Fibroblast of the aortic adventitia (primary cell): ENCODE measurements around the gene LIPI. TPM values are rescaled to one million over a fixed set of nuclear protein-coding genes. Genes with fewer than 3 reads are reported as not detected.

Experiments used
- DNase-seq: peaks from one replicate; pipeline ENCODE4 v3.0.0-alpha.2; 2010; ENCODE audit warnings: low read depth
- H3K4me3 ChIP-seq: 2 replicates; pipeline ENCODE4 v1.5.1; 2011; ENCODE audit warnings: low read depth, mild to moderate bottlenecking, control low read depth, low read length, moderate library complexity
- CTCF ChIP-seq: IDR thresholded peaks from 2 replicates; pipeline ENCODE4 v1.5.1; 2011; ENCODE audit warnings: mild to moderate bottlenecking, low read length, control low read depth, inconsistent platforms; ENCODE audit not compliant: insufficient read depth
- total RNA-seq: library from RNA; depleted of rRNA; stranded (reverse); fragments of >200 nt; gene quantifications from 2 replicates; pipeline ENCODE4 v1.2.3, GENCODE V29; 2012; ENCODE audit warnings: low replicate concordance

LIPI gene
- total RNA-seq, 1 donor, result not detected

DNA sequence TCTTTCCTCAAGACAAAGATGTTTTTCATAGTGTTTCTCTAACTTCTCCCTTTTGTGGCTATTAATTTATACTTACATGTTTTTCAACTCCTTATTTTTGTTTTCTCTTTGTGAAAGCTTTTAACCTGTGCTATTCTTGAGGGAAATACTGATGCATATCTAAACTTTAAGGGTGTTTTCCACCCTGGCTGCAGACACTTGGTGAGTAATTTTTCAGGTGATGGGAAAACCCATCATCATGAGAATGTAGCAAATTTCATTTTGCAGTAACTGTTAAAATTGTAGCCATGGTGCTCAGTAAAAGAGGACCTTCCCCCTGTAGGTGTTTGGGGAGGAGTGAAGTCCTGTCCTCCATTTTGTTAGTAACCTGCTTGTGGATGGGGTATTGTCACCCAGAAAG is 124.2 kb downstream of the LIPI start:
- no peak for DNase-seq
- no peak for TF ChIP-seq CTCF
- H3K4me3 ChIP-seq, result no peak overlapping the region

- DNase-seq, result no peak
- no peak for TF ChIP-seq CTCF
- H3K4me3 ChIP-seq, result no peak overlapping the region
These were observed 126.1 kb downstream of the LIPI start for GRCh38 chr21:14084701-14085100.

GRCh38 chr21:14084068-14084501 is 126.7 kb downstream of the LIPI start:
- no peak for TF ChIP-seq CTCF
- no peak for DNase-seq
- H3K4me3 ChIP-seq, result no peak overlapping the region

GRCh38 chr21:14080764-14081096 is 130.0 kb downstream of the LIPI start:
- no peak overlapping the region for H3K4me3 ChIP-seq
- no peak for TF ChIP-seq CTCF
- no peak for DNase-seq

DNA sequence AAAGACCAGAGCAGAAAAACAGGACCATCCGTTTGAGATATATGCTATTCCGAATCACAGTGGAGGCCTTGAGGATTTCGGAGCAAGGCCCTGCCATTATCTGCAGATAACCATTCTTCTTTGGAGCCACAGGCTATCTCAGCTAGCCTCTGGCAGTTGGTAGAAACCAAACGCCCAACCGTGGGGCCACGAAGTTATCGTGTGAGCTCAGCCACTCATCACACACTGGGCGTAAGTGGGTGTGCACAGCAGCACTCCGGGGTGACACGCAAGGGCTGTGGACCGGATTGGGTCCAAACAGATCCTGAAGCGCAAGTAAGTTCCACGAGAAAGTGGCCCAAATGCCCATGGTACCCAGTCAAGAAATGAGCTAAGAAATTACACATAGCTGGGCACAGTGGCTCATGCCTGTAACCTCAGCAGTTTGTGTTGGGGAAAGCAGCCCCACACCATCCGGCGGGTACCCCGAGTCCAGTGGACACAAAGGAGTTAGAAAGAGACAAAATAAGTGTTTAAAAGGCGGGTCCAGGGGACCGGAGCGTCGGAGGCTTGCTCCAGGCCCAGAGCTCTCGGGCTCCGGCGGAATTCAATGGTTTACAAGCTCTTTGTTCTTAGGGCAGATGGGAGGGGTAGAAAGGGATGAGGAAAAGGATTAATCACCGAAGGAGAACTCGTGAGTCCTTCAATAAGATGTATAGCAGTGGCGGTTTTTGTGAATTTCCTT is 130.6 kb downstream of the LIPI start:
- no peak for TF ChIP-seq CTCF
- no peak for DNase-seq
- H3K4me3 ChIP-seq, result no peak overlapping the region

DNA sequence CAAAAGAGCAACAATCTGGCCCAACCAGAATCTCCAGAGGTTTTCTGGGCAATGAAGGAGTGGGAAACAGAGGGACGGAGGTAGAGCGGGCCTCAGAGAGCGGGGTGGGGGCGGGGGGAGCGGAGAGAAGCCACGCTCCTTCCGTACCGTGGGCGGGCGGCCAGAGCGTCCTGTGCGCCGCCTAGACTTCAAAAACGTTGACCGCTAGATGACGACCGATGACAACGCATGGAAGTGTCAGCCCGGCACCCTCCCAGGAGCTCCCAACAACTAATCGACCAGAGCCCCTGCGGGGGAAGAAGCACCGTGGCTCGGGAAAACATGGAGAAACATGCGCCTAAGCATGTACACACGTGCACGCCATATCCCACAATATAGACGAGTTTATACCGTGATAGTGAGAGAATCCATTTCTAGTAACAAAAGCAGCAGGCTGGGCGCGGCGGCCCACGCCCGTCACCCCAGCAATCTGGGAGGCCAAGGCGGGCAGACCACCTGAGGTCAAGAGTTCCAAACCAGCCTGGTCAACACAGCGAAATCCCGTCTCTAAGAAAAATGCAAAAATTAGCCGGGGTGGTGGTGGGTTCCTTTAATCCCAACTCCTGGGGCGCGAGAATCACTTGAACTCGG is 131.9 kb downstream of the LIPI start:
- H3K4me3 ChIP-seq, result no peak overlapping the region
- no peak for TF ChIP-seq CTCF
- DNase-seq, result no peak
